Activated B cell treated with CpG ODN at 0.5 μM for 24 hours (primary cell): ENCODE results near the gene NFKB1. TPM values are rescaled to one million over a fixed set of nuclear protein-coding genes. Genes with fewer than 3 reads are reported as not detected.

Source experiments
- ATAC-seq: fragments of 200-7000 bp; cut with Tn5 transposase; one replicate; pipeline ENCODE4 v1.10.0; 2021; ENCODE audit warnings: low read depth, mild to moderate bottlenecking, moderate library complexity
- CTCF ChIA-PET: fragments of 350-600 bp; sonication (Branson Sonifier 250); formaldehyde crosslinking; loops from one replicate; lab custom pipeline; 2021; ENCODE audit warnings: antibody characterized with exemption; lab: Charles Lee
- POLR2A ChIA-PET: fragments of 350-600 bp; sonication (Branson Sonifier 250); formaldehyde crosslinking; loops from one replicate; lab custom pipeline; 2021; ENCODE audit warnings: antibody characterized with exemption; lab: Charles Lee
- DNase-seq: peaks from one replicate; pipeline ENCODE4 v3.0.0; 2022
- H3K27ac Mint-ChIP-seq: one replicate; pipeline ENCODE4 v1.8.0; 2020; ENCODE audit warnings: mixed read lengths
- H3K27me3 Mint-ChIP-seq: one replicate; pipeline ENCODE4 v1.8.0; 2021; ENCODE audit warnings: mixed read lengths
- H3K36me3 Mint-ChIP-seq: one replicate; pipeline ENCODE4 v1.8.0; 2021; ENCODE audit warnings: low read depth, mixed read lengths
- H3K4me1 Mint-ChIP-seq: one replicate; pipeline ENCODE4 v1.8.0; 2021; ENCODE audit warnings: mixed read lengths
- H3K4me3 Mint-ChIP-seq: one replicate; pipeline ENCODE4 v1.8.0; 2020; ENCODE audit warnings: mild to moderate bottlenecking, mixed read lengths
- H3K9me3 Mint-ChIP-seq: one replicate; pipeline ENCODE4 v1.8.0; 2020; ENCODE audit warnings: mixed read lengths
- intact Hi-C: fragments of 100-400 bp; cut with micrococcal nuclease; formaldehyde crosslinking; loops from one replicate; pipeline ENCODE4 v1.15.1; 2024
- total RNA-seq: library from RNA; stranded (reverse); gene quantifications from 2 replicates; pipeline ENCODE4 v1.2.3, GENCODE V29; 2022
- TF ChIP-seq, protein P1 (sequence below): fragments of 200-600 bp; IDR thresholded peaks from one replicate; pipeline ENCODE4 v1.8.0; 2022; ENCODE audit warnings: antibody characterized with exemption, mild to moderate bottlenecking

The NFKB1 gene
- total RNA-seq, 1 donor from 2014 or later, result 308 TPM

DNA sequence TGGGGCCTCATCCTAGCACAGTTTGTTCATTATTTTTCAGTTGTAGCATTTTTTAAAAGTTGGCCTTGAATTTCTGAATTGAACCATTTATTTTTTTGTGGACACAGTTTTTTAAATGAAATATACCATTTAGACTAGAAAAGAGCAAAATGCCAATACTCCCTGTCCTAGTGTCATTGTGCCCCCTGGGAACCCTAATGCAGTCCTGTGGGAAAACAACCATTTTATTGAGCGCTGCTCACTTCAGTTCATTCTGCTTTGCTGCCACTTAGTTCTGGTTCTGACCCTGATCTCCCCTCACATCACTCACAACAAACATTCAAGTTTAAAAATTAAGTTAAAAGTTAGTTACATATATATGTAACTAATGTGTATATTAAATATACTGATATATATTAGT is 5.4 kb downstream of the NFKB1 start:
- Mint-ChIP-seq H3K4me3 (peak overlapping the region; percentile 63), H3K9me3 (no peaks in the 10 kb centered on the region), H3K36me3 (peaks cover 66% of the 10 kb centered on the region), H3K27me3 (no peaks in the 10 kb centered on the region), H3K27ac (no peak overlapping the region), H3K4me1 (peaks cover 70% of the 10 kb centered on the region)
- ChIA-PET POLR2A (no interaction called here), CTCF (no interaction called here)
- TF ChIP-seq, protein P1, sequence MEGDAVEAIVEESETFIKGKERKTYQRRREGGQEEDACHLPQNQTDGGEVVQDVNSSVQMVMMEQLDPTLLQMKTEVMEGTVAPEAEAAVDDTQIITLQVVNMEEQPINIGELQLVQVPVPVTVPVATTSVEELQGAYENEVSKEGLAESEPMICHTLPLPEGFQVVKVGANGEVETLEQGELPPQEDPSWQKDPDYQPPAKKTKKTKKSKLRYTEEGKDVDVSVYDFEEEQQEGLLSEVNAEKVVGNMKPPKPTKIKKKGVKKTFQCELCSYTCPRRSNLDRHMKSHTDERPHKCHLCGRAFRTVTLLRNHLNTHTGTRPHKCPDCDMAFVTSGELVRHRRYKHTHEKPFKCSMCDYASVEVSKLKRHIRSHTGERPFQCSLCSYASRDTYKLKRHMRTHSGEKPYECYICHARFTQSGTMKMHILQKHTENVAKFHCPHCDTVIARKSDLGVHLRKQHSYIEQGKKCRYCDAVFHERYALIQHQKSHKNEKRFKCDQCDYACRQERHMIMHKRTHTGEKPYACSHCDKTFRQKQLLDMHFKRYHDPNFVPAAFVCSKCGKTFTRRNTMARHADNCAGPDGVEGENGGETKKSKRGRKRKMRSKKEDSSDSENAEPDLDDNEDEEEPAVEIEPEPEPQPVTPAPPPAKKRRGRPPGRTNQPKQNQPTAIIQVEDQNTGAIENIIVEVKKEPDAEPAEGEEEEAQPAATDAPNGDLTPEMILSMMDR, result no peak
- DNase-seq, result no peak
- intact Hi-C loops, result loop anchor here (10.0 kb wide), 1 partner anchor 712 kb away; the partner anchor contains the start of gene BANK1
- ATAC-seq, result no peak

DNA sequence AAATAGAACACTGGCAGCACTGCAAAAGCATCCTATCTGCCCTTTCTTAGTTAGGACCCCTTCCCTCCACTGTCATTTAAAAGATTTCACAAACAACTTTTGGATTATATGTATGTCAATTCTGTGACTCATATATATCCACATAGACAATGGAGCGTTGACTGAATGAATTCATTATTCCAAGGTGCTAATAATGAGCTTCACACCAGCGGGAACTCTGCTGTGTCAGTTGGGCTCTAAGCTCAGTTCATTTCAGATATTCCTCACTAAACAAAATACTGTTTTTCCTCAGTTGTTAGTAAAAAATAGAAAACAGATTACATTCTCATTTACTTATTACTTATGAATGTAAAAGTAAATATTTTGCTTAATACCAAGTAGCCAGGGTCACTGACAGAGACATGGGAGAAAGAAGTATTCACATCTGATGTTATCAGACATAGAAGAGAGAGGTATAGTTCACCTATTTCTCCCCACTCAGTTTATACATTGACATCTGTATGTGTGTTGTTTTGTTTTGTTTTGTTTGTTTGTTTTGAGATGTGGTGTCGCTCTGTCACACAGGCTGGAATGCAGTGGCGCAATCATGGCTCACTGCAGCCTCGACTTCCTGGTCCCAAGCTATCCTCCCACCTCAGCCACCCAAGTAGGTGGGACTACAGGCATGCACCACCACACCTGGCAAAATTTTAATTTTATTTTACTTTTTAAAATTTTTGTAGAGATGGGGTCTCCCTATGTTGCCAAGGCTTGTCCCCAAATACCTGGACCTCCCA is 10.9 kb downstream of the NFKB1 start:
- peaks cover 11% of the 10 kb centered on the region for H3K9me3 Mint-ChIP-seq
- ChIA-PET POLR2A (interaction anchor here (0.6 kb wide), 1 partner anchor 16 kb away, joined by 3 read pairs; no protein-coding TSS in a partner anchor), CTCF (no interaction called here)
- intact Hi-C loops, result loop anchor here (1.0 kb wide), 1 partner anchor 9 kb away; no protein-coding TSS in a partner anchor
- no peak overlapping the region for H3K27ac Mint-ChIP-seq
- H3K4me3 Mint-ChIP-seq, result no peak overlapping the region
- H3K36me3 Mint-ChIP-seq, result peaks cover 72% of the 10 kb centered on the region
- no peak for DNase-seq
- TF ChIP-seq, protein P1, result no peak
- H3K27me3 Mint-ChIP-seq, result no peaks in the 10 kb centered on the region
- no peak for ATAC-seq
- peaks cover 66% of the 10 kb centered on the region for H3K4me1 Mint-ChIP-seq

DNA sequence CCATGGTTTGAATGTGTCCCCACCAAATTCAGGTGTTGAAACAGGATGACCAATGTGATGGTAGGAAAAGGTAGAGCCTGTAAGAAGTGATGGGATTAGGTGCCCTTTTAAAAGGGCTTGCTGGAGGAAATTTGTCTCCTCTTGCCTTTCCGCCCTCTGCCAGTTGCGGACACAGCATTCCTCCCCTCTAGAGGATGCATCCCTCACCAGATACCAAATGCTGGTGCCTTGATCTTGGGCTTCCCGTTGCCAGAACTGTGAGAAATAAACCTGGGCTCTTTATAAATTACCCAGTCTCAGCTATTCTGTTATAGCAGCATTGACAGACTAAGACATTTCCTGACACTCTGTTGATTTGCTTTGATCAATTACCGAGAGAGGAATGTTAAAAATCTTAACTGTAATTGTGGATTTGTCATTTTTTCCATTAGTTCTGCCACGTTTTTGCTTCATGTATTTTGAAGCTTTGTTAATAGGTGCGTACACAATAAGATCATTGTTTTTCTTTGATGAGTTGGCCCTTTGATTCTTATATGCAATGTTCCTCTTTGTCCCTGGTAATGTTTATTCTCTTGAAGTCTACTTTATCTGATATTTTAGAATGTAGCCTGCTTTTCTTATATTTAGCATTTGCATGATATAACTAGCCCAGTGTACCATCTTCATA is 13.3 kb downstream of the NFKB1 start:
- Mint-ChIP-seq H3K4me3 (no peak overlapping the region), H3K9me3 (peaks cover 11% of the 10 kb centered on the region), H3K27me3 (no peaks in the 10 kb centered on the region), H3K27ac (no peak overlapping the region), H3K4me1 (peaks cover 66% of the 10 kb centered on the region), H3K36me3 (peaks cover 75% of the 10 kb centered on the region)
- CTCF ChIA-PET, result no interaction called here
- DNase-seq (no peak), ATAC-seq (no peak)
- POLR2A ChIA-PET, result interaction anchor here (1.0 kb wide), 1 partner anchor 50 kb away, joined by 3 read pairs; no protein-coding TSS in a partner anchor
- intact Hi-C loops, result no loop called here
- TF ChIP-seq, protein P1, result no peak

DNA sequence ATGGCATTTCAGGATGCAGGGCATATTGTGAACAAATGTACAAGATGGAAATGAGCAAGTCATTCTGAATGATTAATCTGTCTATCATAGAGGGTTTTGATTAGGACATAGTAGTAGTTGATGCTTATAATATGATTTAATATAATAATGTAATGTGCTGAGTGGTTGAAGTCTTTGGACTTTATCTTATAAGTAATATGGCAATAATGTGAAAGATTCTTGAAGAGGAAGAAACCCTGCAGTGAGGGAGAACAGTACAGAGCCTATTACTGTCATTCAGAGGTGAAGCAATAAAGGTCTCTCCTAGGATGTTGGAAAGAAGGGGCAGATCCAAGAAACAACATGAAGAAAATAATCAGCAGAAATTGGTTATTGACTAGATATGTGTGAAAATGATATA is 16.6 kb downstream of the NFKB1 start:
- TF ChIP-seq, protein P1, result no peak
- POLR2A ChIA-PET, result no interaction called here
- Mint-ChIP-seq H3K27me3 (no peaks in the 10 kb centered on the region), H3K4me1 (peaks cover 68% of the 10 kb centered on the region), H3K4me3 (peak overlapping the region; percentile 25), H3K36me3 (peaks cover 58% of the 10 kb centered on the region), H3K27ac (peak overlapping the region; percentile 10), H3K9me3 (peaks cover 11% of the 10 kb centered on the region)
- ATAC-seq (no peak), DNase-seq (no peak)
- CTCF ChIA-PET, result interaction anchor here (0.9 kb wide), 1 partner anchor 15 kb away, joined by 3 read pairs; no protein-coding TSS in a partner anchor
- intact Hi-C loops, result loop anchor here (1.0 kb wide), 1 partner anchor 13 kb away; no protein-coding TSS in a partner anchor

DNA sequence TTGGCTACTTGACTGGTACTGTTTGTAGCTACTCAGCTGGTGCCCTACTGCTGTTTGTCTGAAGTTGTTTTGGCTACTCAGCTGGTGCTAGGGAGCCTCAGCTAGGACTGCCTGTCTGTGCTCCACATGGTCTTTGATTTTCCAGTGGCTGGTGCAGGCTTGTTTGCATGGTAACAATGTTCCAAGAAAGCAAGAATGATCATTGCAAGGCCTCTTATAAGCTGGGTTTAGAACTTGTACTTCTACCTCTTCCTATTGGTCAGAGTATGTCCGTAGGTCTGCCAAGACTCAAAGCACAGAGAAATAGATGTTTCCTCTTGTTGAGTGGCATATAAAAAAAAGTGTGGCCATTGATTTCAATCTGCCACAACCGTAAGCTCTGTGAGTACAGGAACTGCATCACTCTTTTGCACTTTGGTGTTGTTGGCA is 17.6 kb downstream of the NFKB1 start:
- ChIA-PET POLR2A (interaction anchor here (0.8 to 0.9 kb wide), 2 partner anchors 32 to 46 kb away, joined by 3 to 4 read pairs; no protein-coding TSS in a partner anchor), CTCF (no interaction called here)
- intact Hi-C loops, result loop anchor here (1.0 kb wide), 1 partner anchor 14 kb away; no protein-coding TSS in a partner anchor
- TF ChIP-seq, protein P1, result no peak
- H3K4me1 Mint-ChIP-seq, result peaks cover 76% of the 10 kb centered on the region
- ATAC-seq, result no peak
- DNase-seq, result no peak
- no peaks in the 10 kb centered on the region for H3K27me3 Mint-ChIP-seq
- no peak overlapping the region for H3K27ac Mint-ChIP-seq
- H3K36me3 Mint-ChIP-seq, result peaks cover 59% of the 10 kb centered on the region
- peak overlapping the region; percentile 20 for H3K4me3 Mint-ChIP-seq
- peaks cover 11% of the 10 kb centered on the region for H3K9me3 Mint-ChIP-seq
